Measurements from ENCODE around the gene P2RX7.

GRCh38 chr12:121159467-121160307 is 27.0 kb downstream of the P2RX7 start:
- TF ChIP-seq CTCF (IDR thresholded peaks at IDR 0.05) (no peak), POLR2A (IDR thresholded peaks at IDR 0.05) (no peak)
